HG03378 (cell line): ENCODE data around the gene SLC27A2.

Source experiments
- ATAC-seq: cut with Tn5 transposase; IDR thresholded peaks from one replicate; pipeline ENCODE4 v1.9.1; 2021; ENCODE audit warnings: mild to moderate bottlenecking, moderate library complexity; ENCODE audit not compliant: unreplicated experiment

SLC27A2 gene

DNA sequence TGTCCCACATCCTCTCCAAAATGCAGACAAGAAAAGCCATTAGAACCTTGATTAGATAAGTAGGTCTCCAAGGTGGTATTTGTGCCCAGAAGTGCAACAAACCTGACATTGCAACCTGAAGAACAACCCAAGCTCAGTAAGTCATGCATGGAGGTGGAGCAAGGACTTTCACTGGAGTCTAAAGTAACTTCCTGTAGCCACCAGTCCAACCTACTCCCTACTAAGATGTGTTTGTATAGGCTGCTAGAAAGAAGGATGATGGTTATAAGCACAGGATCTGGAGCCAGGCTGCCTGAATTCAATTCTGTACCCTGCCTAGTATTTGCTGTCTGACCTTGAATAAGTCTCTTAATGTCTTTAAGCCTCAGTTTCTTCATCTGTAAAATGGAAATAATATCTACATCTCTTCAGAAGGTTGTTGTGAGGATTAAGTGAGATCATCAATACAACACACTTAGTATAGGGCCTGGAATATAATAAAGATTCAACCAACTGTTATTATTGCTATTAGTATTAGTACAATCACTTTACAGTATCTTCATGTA, 51.3 kb downstream of the SLC27A2 start:
- no peak for ATAC-seq

DNA sequence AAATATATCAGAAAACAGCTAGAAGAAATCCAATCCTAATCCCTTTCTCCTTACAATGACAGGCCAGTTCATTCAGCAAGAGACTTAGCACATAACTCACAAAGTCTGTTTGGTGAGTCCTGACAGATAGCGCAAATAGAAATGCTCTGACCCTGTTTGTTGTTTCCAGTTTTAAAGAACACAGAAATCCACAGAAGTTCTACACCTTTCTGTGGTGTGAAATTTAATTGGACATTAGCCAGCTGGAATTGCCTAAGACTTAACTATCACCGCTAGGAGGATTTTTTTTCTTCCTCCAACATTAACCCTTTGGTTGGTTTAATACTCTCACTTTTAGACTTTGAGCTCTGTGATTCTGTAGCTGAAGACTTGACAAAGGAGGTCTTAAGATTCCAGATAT, 52.8 kb downstream of the SLC27A2 start:
- ATAC-seq = no peak

DNA sequence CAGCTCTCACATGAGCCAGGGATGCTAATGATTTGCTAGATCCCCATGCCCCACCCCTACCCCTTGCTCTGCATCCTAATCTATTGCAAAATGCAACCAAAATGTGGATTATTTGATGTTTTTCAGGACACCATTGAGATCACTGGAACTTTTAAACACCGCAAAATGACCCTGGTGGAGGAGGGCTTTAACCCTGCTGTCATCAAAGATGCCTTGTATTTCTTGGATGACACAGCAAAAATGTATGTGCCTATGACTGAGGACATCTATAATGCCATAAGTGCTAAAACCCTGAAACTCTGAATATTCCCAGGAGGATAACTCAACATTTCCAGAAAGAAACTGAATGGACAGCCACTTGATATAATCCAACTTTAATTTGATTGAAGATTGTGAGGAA, 53.8 kb downstream of the SLC27A2 start:
- no peak for ATAC-seq

DNA sequence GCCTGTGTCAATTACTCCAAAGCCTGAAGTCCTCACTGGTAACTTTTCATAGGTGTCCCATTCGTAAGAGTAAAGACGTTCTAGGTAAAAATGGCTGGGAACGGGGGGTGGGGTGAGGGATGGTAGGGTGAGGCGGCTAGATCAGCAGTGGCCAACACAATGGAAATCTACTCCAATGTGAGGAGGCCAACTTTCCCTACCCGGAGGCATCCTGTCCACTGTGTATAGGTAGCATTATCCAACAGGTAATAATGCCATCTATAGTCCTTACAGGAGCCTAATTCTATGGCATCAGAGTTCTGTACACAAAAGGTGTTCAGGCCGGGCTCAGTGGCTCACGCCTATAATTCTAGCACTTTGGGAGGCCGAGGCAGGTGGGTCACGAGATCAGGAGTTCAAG, 54.4 kb downstream of the SLC27A2 start:
- ATAC-seq = no peak

DNA sequence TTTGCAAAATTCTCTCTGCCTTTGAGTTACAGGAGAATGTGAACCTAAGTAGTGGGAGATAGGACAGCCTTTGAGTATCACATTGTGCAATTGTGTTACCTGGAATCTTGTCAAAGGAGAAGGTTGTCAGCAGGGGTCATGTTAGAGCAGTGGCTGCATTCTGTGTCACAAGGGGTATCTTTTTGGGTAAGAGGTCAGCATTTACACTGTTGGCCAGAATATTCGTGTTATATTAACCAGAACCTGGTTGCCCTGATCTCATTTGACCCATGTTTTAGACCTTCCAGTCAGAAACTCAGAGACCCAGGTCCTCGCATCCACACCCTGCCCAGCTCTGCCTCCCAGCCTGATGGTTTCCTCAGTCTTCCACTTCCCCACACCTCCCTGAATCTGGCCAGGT, 56.3 kb downstream of the SLC27A2 start:
- no peak for ATAC-seq

DNA sequence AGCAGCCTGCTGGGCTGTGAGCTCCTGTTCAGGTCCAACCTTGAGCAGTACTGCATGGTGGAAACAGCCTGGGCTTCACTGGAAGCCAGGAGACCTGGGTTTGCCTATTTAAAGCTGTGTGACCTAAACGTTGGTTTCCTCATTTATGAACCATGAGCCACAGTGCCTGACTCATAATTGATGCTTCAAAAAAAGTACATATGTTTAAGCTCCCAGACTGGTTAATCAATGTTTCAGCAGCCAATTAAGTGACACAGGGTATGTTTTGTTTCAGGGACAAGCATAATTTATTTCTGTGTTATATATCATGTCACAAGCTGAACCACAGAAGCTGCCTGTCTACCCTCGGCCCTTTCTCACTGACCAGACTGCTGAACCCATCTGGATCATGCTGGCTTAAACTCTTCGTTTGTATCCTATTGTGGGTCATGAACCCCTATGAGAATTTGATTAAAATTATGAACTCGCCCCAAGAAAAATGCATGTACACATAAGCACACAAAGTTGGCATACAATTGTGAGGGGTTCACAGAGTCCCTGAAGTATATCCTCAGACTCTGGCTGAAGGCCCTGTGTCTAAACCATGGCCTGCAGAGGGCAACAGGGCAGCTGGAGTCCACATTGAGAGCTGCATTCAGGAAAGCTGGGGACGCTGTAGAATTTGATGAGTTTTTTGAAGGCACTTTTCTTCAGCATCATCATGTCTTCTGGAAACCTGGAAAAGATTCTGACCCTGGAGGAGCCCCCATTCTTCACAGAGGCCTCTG, 59.9 kb downstream of the SLC27A2 start:
- no peak for ATAC-seq

DNA sequence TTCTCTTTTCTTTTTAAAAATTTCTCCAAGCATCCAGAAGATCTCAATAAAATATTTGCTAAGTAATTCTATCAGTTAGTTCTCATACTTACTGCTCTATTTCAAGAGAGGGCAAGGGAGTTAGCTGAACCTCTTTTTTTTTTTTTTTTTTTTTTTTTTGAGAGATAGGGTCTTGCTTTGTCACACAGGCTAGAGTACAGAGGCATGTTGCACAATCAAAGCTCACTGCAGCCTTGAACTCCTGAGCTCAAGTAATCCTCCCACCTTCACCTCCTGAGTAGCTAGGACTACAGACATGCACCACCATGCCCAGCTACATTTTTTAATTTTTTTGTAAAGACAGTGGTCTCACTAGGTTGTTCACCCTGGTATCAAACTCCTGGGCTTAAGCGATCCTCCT, 62.2 kb downstream of the SLC27A2 start:
- no peak for ATAC-seq

DNA sequence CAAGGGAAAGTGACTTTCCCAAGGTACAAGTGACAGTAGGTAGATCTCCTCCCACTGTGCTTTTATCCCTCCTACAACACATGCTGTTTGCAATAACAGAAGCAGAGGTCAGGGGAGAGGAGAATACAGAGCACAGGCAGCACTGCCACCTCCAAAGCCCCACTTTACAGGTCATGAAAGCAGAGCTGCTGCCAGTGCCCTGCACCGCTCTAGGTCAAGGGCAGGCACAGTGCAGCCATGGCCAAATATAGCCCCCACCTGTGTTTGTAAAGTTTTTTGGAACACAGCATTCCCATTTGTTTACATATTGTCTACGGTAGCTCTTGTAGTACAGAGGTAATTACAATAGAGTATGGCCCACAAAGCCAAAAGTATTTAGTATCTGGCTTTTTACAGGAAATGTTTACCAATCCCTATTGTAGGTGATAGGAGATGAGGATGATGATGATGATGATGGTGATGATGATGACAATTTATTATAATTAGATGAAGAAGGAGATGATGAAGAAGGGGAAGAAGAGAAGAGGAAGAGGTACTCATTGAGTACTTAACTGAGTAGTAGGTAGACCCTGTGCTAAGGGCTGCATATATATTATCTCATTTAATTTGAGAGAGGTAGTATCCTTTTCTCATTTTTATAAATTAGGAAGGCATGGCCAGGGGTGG, 63.1 kb downstream of the SLC27A2 start:
- ATAC-seq = no peak

DNA sequence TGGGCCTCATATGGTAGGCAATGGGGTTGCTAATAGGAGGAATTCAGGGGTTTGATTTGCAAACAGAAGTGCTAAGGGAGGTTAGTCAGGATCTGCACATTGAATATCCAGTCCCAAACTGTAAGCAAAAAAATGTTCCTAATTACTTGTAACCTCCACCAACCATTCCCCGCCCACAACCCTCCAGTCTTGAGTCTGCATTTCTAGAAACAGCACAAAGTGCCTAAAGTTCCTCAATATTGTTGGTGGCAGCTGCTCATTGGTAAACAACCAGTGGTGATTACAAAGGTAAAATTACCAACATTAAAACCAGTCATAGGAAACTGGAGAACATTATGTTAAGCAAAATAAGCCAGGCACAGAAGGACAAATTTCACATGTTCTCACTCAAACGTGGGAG, 64.6 kb downstream of the SLC27A2 start:
- ATAC-seq = no peak

DNA sequence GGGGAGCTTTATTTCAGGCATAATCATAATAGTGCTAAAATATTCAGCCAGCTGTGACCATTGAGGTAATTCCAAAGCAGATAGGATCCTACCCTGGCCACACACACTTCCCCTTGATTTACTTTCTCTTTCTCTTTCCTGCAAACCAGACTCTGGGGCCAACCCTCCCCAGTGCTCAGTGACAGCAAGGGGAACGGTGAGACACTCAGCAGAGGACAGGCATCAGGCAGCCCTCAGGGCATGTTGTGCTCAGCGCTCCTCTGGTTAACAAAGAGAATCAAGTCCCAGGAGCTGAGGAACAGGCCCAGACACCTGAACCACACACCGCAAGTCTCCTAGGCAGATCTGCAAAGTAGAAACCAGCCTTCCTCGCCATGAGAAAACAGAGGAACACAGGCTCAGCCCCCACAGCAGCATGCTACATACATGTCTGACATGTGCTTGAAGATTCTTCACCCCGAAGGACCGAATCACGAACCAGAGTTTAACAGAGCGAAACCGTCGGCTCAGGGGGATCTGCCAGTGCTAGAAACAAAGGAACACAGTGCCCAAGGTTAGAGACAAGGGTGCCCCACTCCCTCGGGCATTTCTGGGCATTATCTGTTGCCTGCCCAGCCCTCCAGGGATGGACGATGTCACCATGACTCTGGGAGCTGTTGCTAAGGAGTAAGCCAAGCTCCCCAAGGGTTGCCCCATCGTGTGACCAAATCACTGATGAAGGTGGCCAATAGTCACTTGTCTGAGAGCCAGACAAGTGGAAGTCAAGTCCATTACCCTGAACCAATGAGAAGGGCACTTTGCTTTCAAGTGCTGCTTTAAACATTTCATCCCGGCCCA, 66.0 kb downstream of the SLC27A2 start:
- peak; percentile 81 for ATAC-seq

DNA sequence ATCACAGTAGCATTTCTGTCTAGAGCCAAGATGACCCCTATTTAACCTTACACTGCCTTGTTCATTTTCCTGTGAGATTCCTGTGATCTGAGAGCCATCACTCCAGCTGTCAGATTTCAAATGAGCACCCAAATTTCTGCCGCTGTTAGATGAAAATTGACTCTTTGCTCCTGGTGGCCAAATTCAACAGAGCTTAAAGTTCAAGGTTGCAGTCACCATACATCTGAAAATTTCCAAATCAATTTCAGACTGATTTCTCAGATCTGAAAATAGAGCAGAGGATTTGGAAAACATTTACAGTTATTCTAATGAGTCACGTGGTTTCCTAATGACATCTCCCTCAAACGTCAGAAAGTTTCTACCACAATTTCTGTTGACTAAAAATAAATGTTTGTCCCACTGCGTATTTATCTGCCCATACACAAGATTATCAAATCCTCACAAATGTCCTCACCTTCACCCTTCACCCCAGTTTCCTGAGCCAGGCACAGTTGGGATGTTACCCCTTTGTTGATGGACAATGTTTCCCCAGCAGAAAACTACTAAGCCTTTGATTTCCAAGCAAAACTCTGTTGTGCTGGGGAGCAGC, 67.1 kb downstream of the SLC27A2 start:
- ATAC-seq = no peak

DNA sequence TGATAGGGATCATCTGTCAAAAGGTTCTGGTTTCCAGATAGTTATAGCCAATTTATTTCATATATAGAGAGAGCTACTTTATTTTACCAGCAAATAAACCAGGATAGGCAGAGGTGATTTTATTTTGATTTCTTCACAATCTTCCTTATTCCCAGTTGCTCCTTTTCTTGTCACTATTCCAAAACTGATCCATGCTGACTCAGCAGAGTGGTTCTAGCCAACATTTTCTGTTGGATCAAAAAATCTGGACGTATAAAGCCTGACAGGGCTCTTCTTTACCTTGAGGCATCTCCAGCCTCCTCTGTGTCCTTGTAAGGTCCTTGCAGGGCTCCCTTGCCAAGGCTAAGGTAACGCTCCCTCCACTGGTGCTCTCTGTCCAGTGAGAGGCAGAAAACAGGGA, 67.7 kb downstream of the SLC27A2 start:
- ATAC-seq = no peak

DNA sequence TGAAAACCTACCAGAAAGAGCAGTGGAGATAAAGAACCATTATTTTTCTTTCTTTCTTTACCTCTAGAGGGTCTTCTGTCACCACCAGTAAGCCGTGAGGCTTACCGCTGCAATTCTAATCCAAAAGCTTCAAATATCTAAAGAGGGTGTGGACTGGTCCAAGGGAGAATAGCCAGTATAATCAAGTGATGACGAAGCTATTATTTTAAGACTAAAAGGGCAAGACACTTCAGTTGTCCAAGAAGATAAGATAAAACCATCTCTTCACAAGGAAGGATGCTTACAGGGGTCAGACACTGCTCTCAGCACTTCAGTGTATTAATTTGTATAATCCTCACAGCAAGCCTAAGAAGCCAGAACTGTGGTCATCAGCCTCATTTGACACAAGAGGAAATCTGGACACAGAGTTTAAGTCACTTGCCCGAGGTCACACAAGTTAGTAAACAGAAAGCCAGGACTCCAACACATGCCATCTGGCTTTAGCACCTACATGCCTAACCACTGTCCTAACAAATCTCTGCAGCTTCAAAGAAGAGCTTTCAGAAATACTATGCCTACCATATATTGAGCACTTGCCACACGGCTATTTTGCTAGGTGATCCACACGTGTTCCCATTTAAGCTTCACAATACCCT, 68.9 kb downstream of the SLC27A2 start:
- no peak for ATAC-seq

DNA sequence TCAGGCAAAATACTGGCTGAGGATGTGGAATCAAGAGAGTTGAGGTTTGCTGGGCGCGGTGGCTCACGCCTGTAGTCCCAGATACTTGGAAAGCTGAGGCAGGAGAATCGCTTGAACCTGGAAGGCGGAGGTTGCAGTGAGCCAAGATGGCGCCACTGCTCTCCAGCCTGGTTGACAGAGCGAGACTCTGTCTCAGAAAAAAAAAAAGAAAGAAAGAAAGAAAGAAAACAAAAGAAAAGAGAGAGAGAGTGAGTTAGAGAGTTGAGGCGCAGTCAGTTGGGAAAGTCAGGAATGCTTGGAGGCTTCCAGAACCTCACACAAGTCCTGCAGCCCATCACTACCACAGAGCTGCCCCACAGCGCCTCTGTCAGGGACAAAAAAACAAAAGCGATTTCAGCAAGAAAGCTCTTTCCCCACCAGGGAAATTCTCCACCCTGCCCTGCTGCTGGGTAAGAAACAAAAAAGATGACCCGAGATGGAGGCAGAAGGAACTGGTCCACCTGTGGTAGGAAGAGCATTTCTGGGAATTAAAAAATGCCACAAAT, 69.7 kb downstream of the SLC27A2 start:
- no peak for ATAC-seq

DNA sequence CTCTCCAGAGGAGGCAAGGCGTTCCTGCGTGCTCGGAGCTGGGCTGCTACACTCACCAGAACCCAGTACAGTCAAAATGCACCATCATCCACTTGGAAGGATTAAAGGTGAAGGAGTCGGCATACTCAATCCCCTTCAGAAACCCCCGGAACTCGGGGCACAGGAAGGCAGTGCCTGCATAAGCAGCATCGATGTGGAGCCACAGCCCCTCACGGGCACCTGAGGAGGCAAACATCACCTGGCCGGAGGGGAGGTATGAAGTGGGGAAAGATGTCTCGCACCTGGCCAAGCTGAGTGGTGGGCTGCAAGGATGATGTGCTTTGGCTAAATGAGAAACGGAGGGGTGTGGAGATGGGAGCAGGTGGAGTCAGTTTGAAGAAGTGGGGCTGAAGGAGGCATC, 70.6 kb downstream of the SLC27A2 start:
- ATAC-seq = no peak

DNA sequence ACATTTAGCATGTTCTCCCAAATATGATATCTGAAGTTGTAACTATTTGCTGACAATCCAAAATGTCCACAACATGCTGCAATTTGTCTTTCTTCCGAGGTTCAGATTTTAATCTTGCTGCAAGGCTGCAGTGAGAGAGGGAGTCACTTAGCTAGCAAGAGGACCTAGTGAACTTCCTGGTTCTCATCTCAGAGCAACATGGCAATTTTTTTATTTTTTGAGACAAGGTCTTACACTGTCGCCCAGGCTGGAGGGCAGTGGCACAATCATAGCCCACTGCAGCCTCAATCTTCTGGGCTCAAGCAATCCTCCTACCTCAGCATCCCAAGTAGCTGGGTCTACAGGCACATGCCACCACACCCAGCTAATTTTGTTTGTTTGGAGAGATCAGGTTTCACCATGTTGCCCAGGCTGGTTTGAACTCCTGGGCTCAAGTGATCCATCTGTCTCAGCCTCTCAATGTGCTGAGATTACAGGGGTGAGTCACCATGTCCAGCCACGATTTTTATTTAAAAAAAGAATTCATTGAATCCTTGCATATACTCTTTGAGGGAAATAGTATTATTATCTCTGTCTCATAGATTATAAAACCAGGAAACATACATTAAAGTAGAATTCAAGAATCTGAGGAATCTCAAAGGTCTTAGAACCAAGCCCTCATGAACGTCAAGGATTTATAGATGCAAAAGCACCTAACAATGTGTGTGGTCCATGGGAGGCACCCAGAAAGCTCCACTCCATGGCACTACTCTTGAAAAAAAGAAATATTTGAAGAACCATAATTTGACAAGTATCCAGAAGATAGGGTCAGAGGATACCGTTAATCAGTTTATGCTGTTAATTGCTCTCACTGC, 74.4 kb downstream of the SLC27A2 start:
- ATAC-seq = no peak

DNA sequence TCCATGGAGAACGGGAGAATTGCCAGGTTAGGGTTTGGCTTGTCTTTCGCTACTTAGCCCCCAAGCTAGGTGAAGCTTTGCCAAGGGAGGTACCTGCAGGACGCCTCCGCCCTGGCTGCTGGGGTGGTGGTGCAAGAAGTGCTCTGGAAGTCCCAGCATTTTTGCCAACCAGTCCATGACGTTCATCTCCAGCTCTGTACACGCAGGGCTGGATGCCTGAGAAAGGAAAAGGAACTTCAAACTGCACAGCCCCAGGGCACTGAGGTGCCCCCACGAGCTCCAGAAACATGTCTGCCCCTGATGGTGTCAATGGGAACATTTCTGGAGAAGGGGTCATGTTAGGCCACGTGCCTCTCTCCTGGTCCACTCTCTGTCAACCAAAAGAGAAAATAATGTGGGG, 75.3 kb downstream of the SLC27A2 start:
- ATAC-seq = no peak

DNA sequence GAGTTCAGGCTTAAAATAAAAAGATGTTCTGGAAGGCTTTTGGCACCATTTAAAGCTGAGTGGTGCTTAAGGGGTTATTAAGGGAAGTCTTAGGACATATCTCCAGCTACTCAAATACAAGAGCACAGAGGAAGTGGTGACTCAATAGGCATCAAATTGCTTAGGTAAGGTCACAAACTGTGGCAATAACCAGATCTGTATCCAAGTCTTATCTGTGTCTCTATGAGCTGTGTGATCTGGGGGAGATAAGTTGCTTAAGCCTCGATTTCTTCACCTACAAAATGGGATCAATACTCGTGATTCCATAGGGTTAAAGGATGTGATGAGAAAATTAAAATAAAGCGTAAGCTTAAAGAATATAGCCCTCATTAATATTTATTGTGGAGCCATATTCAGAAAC, 75.9 kb downstream of the SLC27A2 start:
- no peak for ATAC-seq

DNA sequence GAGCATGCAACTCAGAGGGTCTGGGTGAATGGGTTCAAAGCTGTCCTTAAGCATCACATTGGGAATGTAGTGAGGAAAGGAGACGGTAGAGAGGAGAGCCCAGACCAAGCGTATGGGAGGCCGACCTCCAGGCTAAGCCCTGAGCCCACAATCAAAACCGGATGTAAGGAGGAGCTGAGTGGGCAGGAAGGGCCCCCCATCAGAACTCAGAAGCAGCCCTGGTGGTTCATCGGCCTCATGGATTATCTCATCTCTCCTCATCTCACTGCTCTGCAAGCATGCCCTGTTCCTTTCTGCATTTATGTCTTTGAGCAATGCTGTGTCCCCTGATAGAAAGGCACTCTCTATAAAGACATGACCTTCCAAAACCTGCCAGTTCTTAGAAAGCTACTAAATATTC, 77.3 kb downstream of the SLC27A2 start:
- no peak for ATAC-seq
